Fibroblast of lung (primary cell): ENCODE data around the gene C1orf74. TPM values are rescaled to one million over a fixed set of nuclear protein-coding genes. Genes with fewer than 3 reads are reported as not detected.

ENCODE experiments used
- DNase-seq, 2 donors: peaks; one replicate each; pipeline versions ENCODE4 v3.0.0 to v3.0.0-alpha.2; 2010; ENCODE audit warnings: low read depth in 2 of 2
- H2AFZ ChIP-seq: 2 replicates; pipeline ENCODE4 v1.5.1; 2012; ENCODE audit warnings: low read length, control low read depth, inconsistent platforms
- H3K27ac ChIP-seq: 2 replicates; pipeline ENCODE4 v1.5.1; 2011; ENCODE audit warnings: low read length, control low read depth; ENCODE audit not compliant: insufficient read depth
- H3K27me3 ChIP-seq: 2 replicates; pipeline ENCODE4 v1.5.1; 2011; ENCODE audit warnings: mild to moderate bottlenecking, low read length; ENCODE audit not compliant: control insufficient read depth, insufficient read depth
- H3K36me3 ChIP-seq: 2 replicates; pipeline ENCODE4 v1.5.1; 2011; ENCODE audit warnings: low read length; ENCODE audit not compliant: control insufficient read depth, insufficient read depth
- H3K4me1 ChIP-seq: 2 replicates; pipeline ENCODE4 v1.5.1; 2011; ENCODE audit warnings: low read length; ENCODE audit not compliant: control insufficient read depth, insufficient read depth; ENCODE audit errors: extremely low read depth
- H3K4me2 ChIP-seq: 2 replicates; pipeline ENCODE4 v1.5.1; 2011; ENCODE audit warnings: low read length, control low read depth; ENCODE audit not compliant: insufficient read depth; ENCODE audit errors: extremely low read depth
- H3K4me3 ChIP-seq, 4 experiments: fragments of 200-600 bp in 1 of 4; sonication (generic) in 1 of 4; replicated peaks in 1 of 4; 2 replicates each; pipeline ENCODE4 v1.5.1; 2011 to 2016; ENCODE audit warnings: low read length in 4 of 4, low read depth in 3 of 4, mild to moderate bottlenecking in 3 of 4, control low read depth in 2 of 4, inconsistent platforms in 1 of 4, mixed read lengths in 1 of 4; ENCODE audit not compliant: insufficient read depth in 1 of 4; ENCODE audit errors: control extremely low read depth in 1 of 4
- H3K79me2 ChIP-seq: 2 replicates; pipeline ENCODE4 v1.5.1; 2012; ENCODE audit warnings: mild to moderate bottlenecking, low read length, inconsistent platforms; ENCODE audit not compliant: control insufficient read depth, insufficient read depth
- H3K9ac ChIP-seq: 2 replicates; pipeline ENCODE4 v1.5.1; 2011; ENCODE audit warnings: mild to moderate bottlenecking, low read length, control low read depth; ENCODE audit not compliant: insufficient read depth
- H3K9me3 ChIP-seq: 2 replicates; pipeline ENCODE4 v1.5.1; 2012; ENCODE audit warnings: low read depth, low read length; ENCODE audit not compliant: control insufficient read depth, insufficient read depth
- H4K20me1 ChIP-seq: 2 replicates; pipeline ENCODE4 v1.5.1; 2011; ENCODE audit warnings: low read length; ENCODE audit not compliant: control insufficient read depth, insufficient read depth; ENCODE audit errors: extremely low read depth
- EZH2 ChIP-seq: IDR thresholded peaks from 2 replicates; pipeline ENCODE4 v1.5.1; 2012; ENCODE audit warnings: low read length, control low read depth, mild to moderate bottlenecking; ENCODE audit errors: missing control alignments
- polyA plus RNA-seq, 2 donors: library from polyadenylated mRNA; depleted of rRNA in 1 of 2; stranded (reverse) in 1 of 2; unstranded in 1 of 2; fragments of >200 nt; gene quantifications; 2 replicates each; pipeline ENCODE4 v1.2.1, GENCODE V29; 2011 to 2012; ENCODE audit warnings: missing spikeins in 1 of 2
- total RNA-seq: library from RNA; depleted of rRNA; stranded (reverse); fragments of >200 nt; gene quantifications from 2 replicates; pipeline ENCODE4 v1.2.1, GENCODE V29; 2014
- TF ChIP-seq, protein P1 (sequence below), 2 donors: IDR thresholded peaks in 1 of 2; conservative IDR thresholded peaks in 1 of 2; 1 replicate in 1 of 2; 2 replicates in 1 of 2; pipeline ENCODE4 v1.5.1; 2011 to 2012; ENCODE audit warnings: low read length in 2 of 2, control low read depth in 1 of 2, inconsistent platforms in 1 of 2, low read depth in 1 of 2, mild to moderate bottlenecking in 1 of 2

The C1orf74 gene
- total and polyA plus RNA-seq, 2 donors (not counting 1 experiment from before 2014, with no cell fraction given): 2.2 to 4.3 TPM

GRCh38 chr1:209736490-209737117, 47.8 kb downstream of the C1orf74 start:
- Histone ChIP-seq H3K27me3 (no peaks in the 10 kb centered on the region), H3K4me2 (no peak overlapping the region), H3K27ac (no peak overlapping the region), H3K9me3 (no peaks in the 10 kb centered on the region), H3K79me2 (no peaks in the 10 kb centered on the region), H4K20me1 (no peaks in the 10 kb centered on the region), H3K9ac (no peak overlapping the region), H3K36me3 (no peaks in the 10 kb centered on the region), H3K4me1 (no peaks in the 10 kb centered on the region), H3K4me3 (no peak overlapping the region), H2AFZ (no peak overlapping the region)
- no peak for DNase-seq
- TF ChIP-seq EZH2: no peak
- TF ChIP-seq, protein P1, sequence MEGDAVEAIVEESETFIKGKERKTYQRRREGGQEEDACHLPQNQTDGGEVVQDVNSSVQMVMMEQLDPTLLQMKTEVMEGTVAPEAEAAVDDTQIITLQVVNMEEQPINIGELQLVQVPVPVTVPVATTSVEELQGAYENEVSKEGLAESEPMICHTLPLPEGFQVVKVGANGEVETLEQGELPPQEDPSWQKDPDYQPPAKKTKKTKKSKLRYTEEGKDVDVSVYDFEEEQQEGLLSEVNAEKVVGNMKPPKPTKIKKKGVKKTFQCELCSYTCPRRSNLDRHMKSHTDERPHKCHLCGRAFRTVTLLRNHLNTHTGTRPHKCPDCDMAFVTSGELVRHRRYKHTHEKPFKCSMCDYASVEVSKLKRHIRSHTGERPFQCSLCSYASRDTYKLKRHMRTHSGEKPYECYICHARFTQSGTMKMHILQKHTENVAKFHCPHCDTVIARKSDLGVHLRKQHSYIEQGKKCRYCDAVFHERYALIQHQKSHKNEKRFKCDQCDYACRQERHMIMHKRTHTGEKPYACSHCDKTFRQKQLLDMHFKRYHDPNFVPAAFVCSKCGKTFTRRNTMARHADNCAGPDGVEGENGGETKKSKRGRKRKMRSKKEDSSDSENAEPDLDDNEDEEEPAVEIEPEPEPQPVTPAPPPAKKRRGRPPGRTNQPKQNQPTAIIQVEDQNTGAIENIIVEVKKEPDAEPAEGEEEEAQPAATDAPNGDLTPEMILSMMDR (conservative IDR thresholded peaks at IDR 0.05 in 1 of 2, IDR thresholded peaks at IDR 0.05 in 1 of 2; ENCODE audit: low read depth in 1 of 2, low read length in 2 of 2): no peak

DNA sequence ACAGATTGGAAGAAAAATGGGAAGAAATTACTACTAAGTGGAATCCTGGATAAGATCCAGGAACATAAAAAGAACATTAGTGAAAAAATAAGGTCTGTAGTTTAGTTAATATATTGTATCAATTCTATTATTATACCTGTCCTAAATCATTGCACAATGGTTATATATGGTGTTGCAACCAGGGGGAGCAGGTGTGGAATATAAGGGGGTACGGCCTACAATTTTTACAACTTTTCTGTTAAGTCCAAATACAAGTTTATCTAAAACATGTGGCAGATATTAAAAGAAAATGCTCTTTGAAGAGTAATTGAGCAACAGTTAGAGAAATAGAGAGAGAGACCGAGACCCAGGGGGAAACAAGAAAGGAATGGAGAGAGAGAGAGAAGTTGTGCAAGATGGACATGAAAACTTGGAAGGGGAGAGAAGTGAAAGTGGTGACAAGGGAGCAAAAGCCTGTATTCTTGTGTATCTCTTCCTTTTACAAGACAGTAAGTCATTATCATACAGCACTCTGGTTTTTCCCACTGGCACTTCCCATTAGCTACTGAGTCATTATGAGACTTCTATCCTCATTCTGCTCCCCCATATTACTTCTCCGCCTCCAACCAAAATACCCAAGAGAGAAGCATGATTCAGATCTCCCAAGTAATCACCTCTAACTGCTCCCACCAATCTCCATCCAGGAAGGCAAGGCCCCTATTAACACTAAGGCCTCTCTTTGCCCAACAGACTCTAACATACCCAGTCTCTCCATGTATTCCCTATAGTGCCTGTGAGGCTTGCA, 50.8 kb downstream of the C1orf74 start:
- Histone ChIP-seq H3K9ac (no peak overlapping the region), H3K27ac (no peak overlapping the region), H3K4me3 (no peak overlapping the region), H3K36me3 (no peaks in the 10 kb centered on the region), H3K9me3 (no peaks in the 10 kb centered on the region), H3K4me1 (no peaks in the 10 kb centered on the region), H3K4me2 (no peak overlapping the region), H3K79me2 (no peaks in the 10 kb centered on the region), H3K27me3 (no peaks in the 10 kb centered on the region), H2AFZ (no peak overlapping the region), H4K20me1 (no peaks in the 10 kb centered on the region)
- no peak for DNase-seq
- TF ChIP-seq, protein P1 (conservative IDR thresholded peaks at IDR 0.05 in 1 of 2, IDR thresholded peaks at IDR 0.05 in 1 of 2; ENCODE audit: low read depth in 1 of 2, low read length in 2 of 2): no peak
- TF ChIP-seq EZH2: no peak

- Histone ChIP-seq H3K9me3 (no peaks in the 10 kb centered on the region), H3K36me3 (no peaks in the 10 kb centered on the region), H4K20me1 (no peaks in the 10 kb centered on the region), H3K4me1 (no peaks in the 10 kb centered on the region), H3K79me2 (no peaks in the 10 kb centered on the region), H3K27ac (no peak overlapping the region), H3K4me3 (no peak overlapping the region), H3K9ac (no peak overlapping the region), H2AFZ (no peak overlapping the region), H3K4me2 (no peak overlapping the region), H3K27me3 (no peaks in the 10 kb centered on the region)
- no peak for DNase-seq
- TF ChIP-seq EZH2: no peak
- TF ChIP-seq, protein P1 (conservative IDR thresholded peaks at IDR 0.05 in 1 of 2, IDR thresholded peaks at IDR 0.05 in 1 of 2; ENCODE audit: low read depth in 1 of 2, low read length in 2 of 2): no peak
These were observed 51.6 kb downstream of the C1orf74 start for GRCh38 chr1:209732725-209733124.
